Measurements from ENCODE around the gene PTPRA.

The PTPRA gene

GRCh38 chr20:2847802-2848201 is 25.5 kb upstream of the PTPRA start:
- in situ Hi-C loops (cut with HindIII; ENCODE audit: low sequenced_read_pairs): no loop called here

DNA sequence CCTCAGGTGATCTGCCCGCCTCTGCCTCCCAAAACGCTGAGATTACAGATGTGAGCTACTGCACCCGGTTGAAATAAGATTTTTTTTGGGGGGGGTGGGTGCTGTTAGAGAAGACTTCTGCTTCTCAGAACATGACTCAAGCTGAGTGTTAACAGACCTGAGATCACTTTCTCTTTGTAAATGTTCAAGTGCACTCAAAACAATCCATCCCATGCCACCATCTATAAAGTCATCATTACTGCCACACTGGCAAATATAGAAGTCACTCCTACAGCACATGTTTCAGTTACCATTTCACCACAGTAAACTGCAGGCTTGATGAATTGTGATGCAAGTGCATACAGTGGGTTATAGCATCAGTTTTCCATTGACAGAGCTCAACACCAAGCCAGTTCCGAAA is 23.8 kb upstream of the PTPRA start:
- in situ Hi-C loops (cut with HindIII; ENCODE audit: low sequenced_read_pairs): no loop called here

DNA sequence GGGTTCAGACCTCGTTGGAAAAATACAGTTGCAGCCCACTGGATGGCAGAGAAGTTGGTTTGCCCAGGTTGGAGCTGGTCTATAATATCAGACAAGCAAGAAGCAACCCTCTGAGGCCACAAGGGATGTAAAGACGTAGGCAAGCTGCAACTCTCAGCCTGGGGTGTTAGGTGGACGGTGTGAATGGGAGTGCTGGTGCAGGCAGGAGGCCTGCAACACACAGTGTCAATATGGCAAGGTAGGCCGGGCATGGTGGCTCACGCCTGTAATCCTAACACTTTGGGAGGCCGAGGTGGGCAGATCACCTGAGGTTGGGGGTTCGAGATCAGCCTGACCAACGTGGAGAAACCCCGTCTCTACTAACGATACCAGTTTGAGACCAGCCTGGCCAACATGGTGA is 22.2 kb upstream of the PTPRA start:
- in situ Hi-C loops (cut with HindIII; ENCODE audit: low sequenced_read_pairs): no loop called here

- in situ Hi-C loops (cut with HindIII; ENCODE audit: low sequenced_read_pairs): no loop called here
Measured at GRCh38 chr20:2858591-2858990, 14.7 kb upstream of the PTPRA start.

- in situ Hi-C loops (cut with HindIII; ENCODE audit: low sequenced_read_pairs): no loop called here
Measured at GRCh38 chr20:2859330-2860121, 13.8 kb upstream of the PTPRA start.

DNA sequence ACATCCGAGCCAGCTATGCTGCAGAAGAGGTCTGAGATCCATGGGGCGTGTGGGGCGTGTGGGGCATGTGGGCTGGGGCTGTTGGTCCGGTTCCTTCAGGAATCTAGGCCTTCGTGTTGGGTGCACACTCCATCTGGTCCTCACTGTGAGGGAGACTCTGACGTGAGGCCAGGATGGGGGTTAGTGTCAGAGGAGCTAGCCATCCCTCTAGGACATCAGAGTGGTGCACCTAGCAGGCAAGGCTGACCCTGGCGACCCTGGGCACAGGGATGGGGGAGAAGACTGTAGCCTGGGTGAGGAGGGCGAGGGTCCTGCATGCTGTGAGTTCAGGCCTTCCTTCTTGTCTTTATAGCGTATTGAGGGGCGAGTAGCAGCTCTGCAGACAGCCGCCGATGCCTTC is 8.7 kb upstream of the PTPRA start:
- in situ Hi-C loops (cut with HindIII; ENCODE audit: low sequenced_read_pairs): no loop called here

- in situ Hi-C loops (cut with HindIII; ENCODE audit: low sequenced_read_pairs): no loop called here
Measured at GRCh38 chr20:2865101-2865500, 8.2 kb upstream of the PTPRA start.

DNA sequence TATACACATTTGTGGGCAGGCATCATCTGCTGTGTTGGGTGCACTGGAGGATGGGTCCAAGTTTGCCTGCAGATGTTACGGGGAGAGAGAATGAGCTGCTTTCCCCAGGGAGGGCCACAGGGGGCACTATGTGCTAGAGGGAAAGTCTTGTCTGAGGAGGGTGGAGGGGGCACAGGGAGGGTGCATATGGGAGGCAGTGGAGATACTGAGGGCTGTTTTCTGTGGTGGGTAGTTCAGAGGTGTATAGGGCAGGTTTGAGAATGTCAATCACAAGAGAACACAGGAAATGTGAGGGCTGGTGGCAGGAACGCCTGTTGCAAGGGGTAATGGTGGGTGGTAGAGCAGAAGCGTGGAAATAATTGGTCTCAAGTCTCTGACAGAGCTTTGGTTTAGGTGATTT is 7.7 kb upstream of the PTPRA start:
- in situ Hi-C loops (cut with HindIII; ENCODE audit: low sequenced_read_pairs): no loop called here

- in situ Hi-C loops (cut with HindIII; ENCODE audit: low sequenced_read_pairs): no loop called here
Measured at GRCh38 chr20:2866236-2866635, 7.0 kb upstream of the PTPRA start.

DNA sequence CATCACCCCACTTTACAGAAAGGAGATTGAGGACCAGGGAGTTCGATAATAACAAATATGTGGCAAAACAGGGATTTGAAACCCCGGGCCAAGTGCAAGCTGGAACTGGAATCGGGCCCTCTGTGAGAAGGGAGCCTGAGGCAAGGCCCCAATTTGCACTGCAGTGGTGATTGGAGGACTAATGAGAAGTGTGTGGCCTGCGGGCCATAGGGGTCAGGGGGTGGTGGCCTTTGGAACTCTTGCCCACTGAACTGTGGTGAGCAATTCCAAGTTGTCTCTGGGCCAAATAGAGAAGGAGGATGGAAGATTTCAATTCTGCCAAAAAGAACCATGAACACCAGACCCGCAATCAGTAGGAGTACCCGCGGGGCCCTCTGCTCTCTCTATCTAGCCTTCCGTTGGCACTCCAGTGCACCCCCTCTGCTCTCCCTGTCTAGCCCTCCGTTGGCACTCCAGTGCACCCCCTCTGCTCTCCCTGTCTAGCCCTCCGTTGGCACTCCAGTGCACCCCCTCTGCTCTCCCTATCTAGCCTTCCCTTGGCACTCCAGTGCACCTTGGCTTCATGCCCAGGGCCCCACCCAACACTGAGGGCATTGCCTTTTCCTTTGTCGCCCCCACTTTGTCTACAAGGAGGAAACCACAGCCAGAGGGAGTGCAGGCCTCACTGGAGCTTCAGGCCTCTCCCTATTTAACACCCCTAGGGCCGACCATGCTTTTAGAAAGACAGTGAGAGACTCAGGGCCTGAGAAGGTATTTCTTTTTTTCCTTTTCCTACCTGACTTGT is 6.0 kb upstream of the PTPRA start:
- in situ Hi-C loops (cut with HindIII; ENCODE audit: low sequenced_read_pairs): no loop called here

- in situ Hi-C loops (cut with HindIII; ENCODE audit: low sequenced_read_pairs): no loop called here
Measured at GRCh38 chr20:2869381-2869780, 3.9 kb upstream of the PTPRA start.

GRCh38 chr20:2871111-2871465 is 2.2 kb upstream of the PTPRA start:
- in situ Hi-C loops (cut with HindIII; ENCODE audit: low sequenced_read_pairs): no loop called here

GRCh38 chr20:2871661-2872458 is 1.4 kb upstream of the PTPRA start:
- in situ Hi-C loops (cut with HindIII; ENCODE audit: low sequenced_read_pairs): no loop called here

- in situ Hi-C loops (cut with HindIII; ENCODE audit: low sequenced_read_pairs): no loop called here
Measured at GRCh38 chr20:2872459-2873009, 747 bp upstream of the PTPRA start.

DNA sequence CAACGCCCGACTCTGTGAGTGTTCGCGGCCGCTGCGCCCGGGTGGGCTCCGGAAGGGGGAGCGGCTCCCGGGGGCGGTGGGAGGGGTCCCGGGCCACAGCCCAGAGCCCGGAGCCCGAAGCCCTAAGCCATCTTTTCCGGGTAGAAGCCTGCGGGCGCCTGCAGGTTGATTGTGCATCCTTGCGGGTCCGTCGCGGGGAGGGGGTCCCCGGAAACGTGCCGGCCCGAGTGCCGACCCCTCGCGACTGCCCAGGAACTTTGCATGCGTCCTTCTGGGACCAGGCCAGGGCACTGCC is 413 bp downstream of the PTPRA start:
- in situ Hi-C loops (cut with HindIII; ENCODE audit: low sequenced_read_pairs): no loop called here

DNA sequence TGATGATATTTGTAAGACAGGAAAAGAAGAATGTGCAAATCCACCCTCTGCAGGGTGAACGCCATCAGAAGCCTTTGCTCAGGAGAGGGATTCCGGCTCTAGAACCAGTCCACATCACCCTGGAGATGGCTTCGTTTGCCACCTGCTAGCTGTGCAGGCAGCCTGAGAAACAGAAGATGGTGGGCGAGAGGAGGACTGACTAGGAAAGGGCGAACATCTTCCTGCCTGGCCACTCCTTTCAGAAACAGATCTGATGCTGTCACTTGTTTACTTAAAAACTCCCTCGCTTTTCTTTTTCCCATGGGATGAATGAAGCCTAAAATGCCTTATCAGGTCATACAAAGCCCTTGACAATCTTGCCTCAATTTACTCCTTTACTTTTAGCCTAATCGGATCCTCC is 1.2 kb downstream of the PTPRA start:
- in situ Hi-C loops (cut with HindIII; ENCODE audit: low sequenced_read_pairs): no loop called here

GRCh38 chr20:2875690-2876203 is 2.5 kb downstream of the PTPRA start:
- in situ Hi-C loops (cut with HindIII; ENCODE audit: low sequenced_read_pairs): no loop called here

DNA sequence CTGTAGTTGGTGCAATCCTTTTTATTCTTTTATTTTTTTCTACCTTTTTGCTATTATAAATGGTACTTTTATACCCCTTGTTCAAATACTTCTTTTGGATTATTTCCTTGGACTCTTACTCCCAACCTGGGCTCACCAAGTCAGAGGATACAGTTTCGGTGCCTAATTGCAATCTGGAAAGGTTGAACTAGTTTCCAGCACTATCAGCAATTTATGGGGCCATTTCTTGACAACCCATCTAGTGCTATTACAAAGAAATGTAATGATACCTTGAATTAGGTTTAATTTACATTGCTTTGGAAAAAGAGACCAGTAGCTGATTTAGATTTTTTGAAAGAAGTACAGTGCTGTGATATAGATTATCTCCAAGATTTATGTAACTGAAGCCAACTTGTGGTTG is 5.2 kb downstream of the PTPRA start:
- in situ Hi-C loops (cut with HindIII; ENCODE audit: low sequenced_read_pairs): no loop called here

GRCh38 chr20:2879146-2879545 is 5.9 kb downstream of the PTPRA start:
- in situ Hi-C loops (cut with HindIII; ENCODE audit: low sequenced_read_pairs): no loop called here

GRCh38 chr20:2880650-2881049 is 7.4 kb downstream of the PTPRA start:
- in situ Hi-C loops (cut with HindIII; ENCODE audit: low sequenced_read_pairs): no loop called here

All from DLD1 (cell line).